D721Med (cell line): Measurements from ENCODE around the gene NDRG2.
A peak's percentile ranks its signal among the peaks of the same experiment; 100 is the strongest.
"Not testable (repeated sequence)": the region's sequence is repeated elsewhere in the genome, so short reads cannot be mapped to it uniquely, and the experiment has no call there.

Experiments
- DNase-seq: peaks from one replicate; pipeline ENCODE4 v3.0.0; 2011; ENCODE audit warnings: low spot score; ENCODE audit not compliant: insufficient read length
- FAIRE-seq: peaks from 2 replicates; lab custom pipeline; 2011; peaks lifted over from hg19 to GRCh38; lab: Jason Lieb, UNC
- CTCF ChIP-seq: IDR thresholded peaks from 2 replicates; pipeline ENCODE4 v1.5.1; 2012; ENCODE audit warnings: mild to moderate bottlenecking, control low read depth; ENCODE audit not compliant: insufficient read depth; ENCODE audit errors: missing control alignments

The NDRG2 gene

GRCh38 chr14:21043974-21044618 lies 19.2 kb upstream of the NDRG2 start:
- no peak for DNase-seq
- no peak for TF ChIP-seq CTCF
- no peak for FAIRE-seq

DNA sequence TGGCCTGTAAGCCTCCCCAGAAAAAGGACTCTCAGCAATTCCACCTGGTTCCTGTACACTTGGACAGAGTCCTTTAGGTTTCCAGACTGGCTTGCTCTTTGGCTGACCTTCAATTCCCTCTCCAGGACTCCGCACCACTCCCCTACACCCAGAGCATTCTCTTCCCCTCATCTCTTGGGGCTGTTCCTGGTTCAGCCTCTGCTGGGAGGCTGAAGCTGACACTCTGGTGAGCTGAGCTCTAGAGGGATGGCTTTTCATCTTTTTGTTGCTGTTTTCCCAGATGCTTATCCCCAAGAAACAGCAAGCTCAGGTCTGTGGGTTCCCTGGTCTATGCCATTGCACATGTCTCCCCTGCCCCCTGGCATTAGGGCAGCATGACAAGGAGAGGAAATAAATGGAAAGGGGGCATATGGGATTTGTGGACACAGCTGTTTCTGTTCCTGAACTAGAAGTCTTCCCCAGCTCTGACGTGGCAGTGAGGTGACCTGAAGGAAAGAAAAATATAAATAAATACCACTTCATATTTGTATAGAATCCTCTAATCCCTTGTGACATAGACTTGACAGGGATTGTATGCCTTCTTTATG lies 18.6 kb upstream of the NDRG2 start:
- no peak for TF ChIP-seq CTCF
- no peak for FAIRE-seq
- no peak for DNase-seq

- DNase-seq (no peak), FAIRE-seq (no peak)
- no peak for TF ChIP-seq CTCF
Measured at GRCh38 chr14:21042918-21043317, 18.1 kb upstream of the NDRG2 start.

GRCh38 chr14:21041676-21042433 lies 17.0 kb upstream of the NDRG2 start, which contains the start of gene RNASE7:
TSS of gene RNASE7 (plus strand) at chr14:21042362. CDS start at chr14:21042993, 631 bp downstream.
- DNase-seq (no peak), FAIRE-seq (no peak)
- no peak for TF ChIP-seq CTCF

GRCh38 chr14:21040941-21041340 lies 16.1 kb upstream of the NDRG2 start:
- not testable (repeated sequence) for DNase-seq, FAIRE-seq

DNA sequence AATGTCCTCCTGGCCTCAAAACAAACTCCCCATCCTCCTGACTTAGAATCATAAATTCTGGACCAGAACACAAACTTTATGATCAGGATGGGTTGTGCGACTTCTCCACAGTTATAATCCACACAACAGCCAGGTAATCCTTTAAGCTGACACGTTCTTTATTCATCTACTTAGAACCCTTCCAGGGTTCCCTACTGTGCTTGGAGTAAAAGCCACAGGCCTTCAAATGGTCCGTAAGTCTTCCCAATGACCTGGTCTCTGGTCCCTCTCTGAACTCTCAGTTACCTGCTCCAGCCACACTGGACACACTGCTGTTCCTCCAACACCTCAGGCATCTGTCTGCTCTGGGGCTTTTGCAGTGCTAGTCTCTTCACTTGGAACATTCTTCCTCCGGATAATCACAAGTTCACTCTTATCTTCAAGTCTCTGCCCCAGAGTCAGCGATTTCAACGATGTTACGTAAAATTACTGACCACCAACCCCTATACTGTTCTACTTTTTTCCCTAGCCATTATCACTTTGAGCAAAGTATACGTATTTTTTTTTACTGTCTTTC lies 15.6 kb upstream of the NDRG2 start:
- FAIRE-seq (no peak), DNase-seq (no peak)
- no peak for TF ChIP-seq CTCF

DNA sequence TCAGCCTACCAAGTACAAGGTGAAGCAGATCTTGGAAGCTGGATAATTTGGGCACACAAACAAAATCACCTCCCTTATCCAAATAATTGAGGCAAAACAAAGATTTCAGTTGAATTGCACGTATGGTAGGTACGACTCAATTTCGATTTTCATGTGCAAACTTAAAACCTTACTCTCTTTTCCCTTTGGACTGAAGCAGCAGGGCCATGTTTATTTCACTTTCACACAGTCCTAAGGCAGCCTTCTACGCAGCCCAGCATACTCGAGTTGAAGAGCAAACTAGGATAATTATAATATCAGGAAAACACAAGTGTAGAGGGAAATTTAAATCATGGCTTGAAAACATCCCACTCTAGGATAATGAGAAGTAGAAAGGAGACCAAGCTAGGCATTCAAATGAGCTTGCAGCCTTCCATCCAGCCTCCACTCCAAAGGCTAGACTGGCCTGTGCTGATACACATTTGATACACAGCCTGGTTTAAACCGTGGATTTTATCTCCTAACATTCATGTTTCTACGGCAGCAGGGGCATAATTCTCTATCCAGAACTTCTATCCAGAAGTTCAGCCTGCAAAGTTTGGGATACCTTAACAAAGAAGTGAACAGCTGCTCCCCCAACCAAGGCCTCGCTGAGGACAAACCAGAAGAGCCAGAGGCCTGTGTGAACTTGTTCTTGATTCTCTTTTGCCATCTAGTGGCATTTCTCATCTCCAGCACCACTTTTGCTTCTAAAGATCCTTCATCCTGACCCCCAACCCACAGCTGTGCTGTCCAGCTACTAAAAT lies 14.9 kb upstream of the NDRG2 start:
- FAIRE-seq: no peak
- no peak for DNase-seq
- TF ChIP-seq CTCF: peak; percentile 48
